HepG2 (cell line): ENCODE data around the gene MCAT. TPM values are rescaled to one million over a fixed set of nuclear protein-coding genes. Genes with fewer than 3 reads are reported as not detected.

Experiments
- AGO2 ChIP-seq: fragments of 200-400 bp; formaldehyde crosslinking; optimal IDR thresholded peaks from 2 replicates; pipeline ENCODE3; 2017; ENCODE audit warnings: mild to moderate bottlenecking, low read depth, low read length, moderate library complexity
- ARNT2 ChIP-seq: sonication (generic); formaldehyde crosslinking; IDR thresholded peaks from 2 replicates; pipeline ENCODE4 v1.8.0; 2022; ENCODE audit warnings: mild to moderate bottlenecking, low read depth, missing genetic modification reagents, moderate library complexity
- ATF7-NPFF ChIP-seq: sonication (generic); formaldehyde crosslinking; IDR thresholded peaks from 2 replicates; pipeline ENCODE4 v1.8.1; 2023; ENCODE audit warnings: mild to moderate bottlenecking, low read depth, missing genetic modification reagents, moderate library complexity
- BCL3 ChIP-seq: sonication (generic); formaldehyde crosslinking; IDR thresholded peaks from 2 replicates; pipeline ENCODE4 v1.5.1; 2020; ENCODE audit warnings: mild to moderate bottlenecking, missing genetic modification reagents, moderate library complexity
- ERF ChIP-seq: IDR thresholded peaks from 2 replicates; pipeline ENCODE4 v1.6.1; 2018; ENCODE audit warnings: missing biosample characterization, missing genetic modification reagents
- GABPB1 ChIP-seq: IDR thresholded peaks from 2 replicates; pipeline ENCODE4 v1.6.1; 2016; ENCODE audit warnings: mild to moderate bottlenecking, missing genetic modification reagents, moderate library complexity, missing compliant biosample characterization
- HOXA3 ChIP-seq: sonication (generic); formaldehyde crosslinking; IDR thresholded peaks from 2 replicates; pipeline ENCODE4 v1.5.0; 2020; ENCODE audit warnings: missing genetic modification reagents
- MTF2 ChIP-seq: sonication (generic); formaldehyde crosslinking; IDR thresholded peaks from 2 replicates; pipeline ENCODE4 v1.5.0; 2020; ENCODE audit warnings: missing genetic modification reagents, borderline replicate concordance
- RNF2 ChIP-seq: fragments of 450-650 bp; conservative IDR thresholded peaks from 2 replicates; pipeline ENCODE4 v1.6.1; 2016; ENCODE audit warnings: low read depth
- YY1 ChIP-seq: IDR thresholded peaks from 2 replicates; pipeline ENCODE4 v1.6.1; 2011; ENCODE audit warnings: low read length, low read depth, moderate library complexity, mild to moderate bottlenecking; ENCODE audit not compliant: insufficient read depth, insufficient replicate concordance
- ZBED4 ChIP-seq: sonication (generic); formaldehyde crosslinking; IDR thresholded peaks from 2 replicates; pipeline ENCODE4 v1.4.0; 2020; ENCODE audit warnings: missing genetic modification reagents, borderline replicate concordance
- ZFY ChIP-seq: sonication (generic); formaldehyde crosslinking; IDR thresholded peaks from 2 replicates; pipeline ENCODE4 v1.4.0; 2020; ENCODE audit warnings: missing genetic modification reagents
- ZNF414 ChIP-seq: sonication (generic); formaldehyde crosslinking; IDR thresholded peaks from 2 replicates; pipeline ENCODE4 v1.5.0; 2020; ENCODE audit warnings: missing genetic modification reagents
- ZNF616 ChIP-seq: sonication (generic); formaldehyde crosslinking; IDR thresholded peaks from 2 replicates; pipeline ENCODE4 v1.5.0; 2020; ENCODE audit warnings: low read depth, mild to moderate bottlenecking, missing genetic modification reagents
- ZNF629 ChIP-seq: sonication (generic); formaldehyde crosslinking; conservative IDR thresholded peaks from 2 replicates; pipeline ENCODE4 v1.5.0; 2020; ENCODE audit warnings: missing genetic modification reagents
- ZNF790 ChIP-seq: sonication (generic); formaldehyde crosslinking; IDR thresholded peaks from 2 replicates; pipeline ENCODE4 v1.8.0; 2022; ENCODE audit warnings: missing genetic modification reagents, mild to moderate bottlenecking, borderline replicate concordance
- ZSCAN20 ChIP-seq: sonication (generic); formaldehyde crosslinking; IDR thresholded peaks from 2 replicates; pipeline ENCODE4 v1.4.0; 2020; ENCODE audit warnings: missing genetic modification reagents, mild to moderate bottlenecking, borderline replicate concordance
- ZSCAN21 ChIP-seq: sonication (generic); formaldehyde crosslinking; IDR thresholded peaks from 2 replicates; pipeline ENCODE4 v1.8.0; 2022; ENCODE audit warnings: mild to moderate bottlenecking, missing genetic modification reagents, moderate library complexity, borderline replicate concordance
- ZSCAN9 ChIP-seq: IDR thresholded peaks from 2 replicates; pipeline ENCODE4 v1.6.1; 2016; ENCODE audit warnings: borderline replicate concordance
- polyA plus RNA-seq, 8 experiments: library from polyadenylated mRNA; depleted of rRNA in 3 of 8; stranded (reverse) in 7 of 8; unstranded in 1 of 8; fragments of >200 nt; fragmentation: Illumina TruSeq in 4 of 8; extraction: Trizol in 4 of 8; gene quantifications; 2 replicates each; pipeline versions ENCODE4 v1.2.1 to v1.2.3, GENCODE V29; 2011 to 2016; ENCODE audit warnings: low read depth in 4 of 8, missing spikeins in 1 of 8, mixed read lengths in 1 of 8; ENCODE audit not compliant: insufficient read depth in 1 of 8
- total RNA-seq, 5 experiments: library from RNA; depleted of rRNA; stranded (reverse); fragments of >200 nt; fragmentation: Illumina TruSeq; extraction: Trizol; gene quantifications; 2 replicates each; pipeline ENCODE4 v1.2.3, GENCODE V29; 2016; ENCODE audit warnings: low read depth in 1 of 5

MCAT gene
- total and polyA plus RNA-seq, 2 of the 13 experiments (the other 11 are each of a cell fraction or from before 2014, with no cell fraction given): 9.3 to 16.7 TPM

- TF ChIP-seq BCL3 (CRISPR knock-in tag) (peak; percentile 62; the same call in 1 of the 2 replicates), ZNF790 (CRISPR knock-in tag) (peak; percentile 20; the same call in 1 of the 2 replicates), ZSCAN20 (CRISPR knock-in tag) (peak; percentile 53; the same call in 1 of the 2 replicates), YY1 (peak; percentile 78), MTF2 (CRISPR knock-in tag) (no peak), ZNF414 (no peak), ZNF616 (CRISPR knock-in tag) (0 out of 2 replicates have a peak, but pooled peaks have one; percentile 20), HOXA3 (CRISPR knock-in tag) (peak; percentile 40), ZFY (CRISPR knock-in tag) (peak; percentile 75), ZSCAN9 (CRISPR knock-in tag) (0 out of 2 replicates have a peak, but pooled peaks have one; percentile 13), AGO2 (peak; percentile 46), ZSCAN21 (peak; percentile 56), RNF2 (peak; percentile 87; the same call in 1 of the 2 replicates), GABPB1 (CRISPR knock-in tag) (no peak; the same call in 1 of the 2 replicates), ZBED4 (CRISPR knock-in tag) (no peak), ARNT2 (CRISPR knock-in tag) (peak; percentile 56; the same call in 1 of the 2 replicates), ZNF629 (CRISPR knock-in tag) (peak; percentile 85), ERF (CRISPR knock-in tag) (peak; percentile 31; the same call in 1 of the 2 replicates), ATF7-NPFF (CRISPR knock-in tag) (peak; percentile 86; the same call in 1 of the 2 replicates)
Observed at GRCh38 chr22:43186272-43187170, 43.3 kb upstream of the MCAT start, which contains the start of gene TTLL12 (continued).
